GM03348 (cell line): ENCODE measurements around the gene MAPK8IP2.
A peak's percentile ranks its signal among the peaks of the same experiment; 100 is the strongest.
"Not testable (repeated sequence)": the region's sequence is repeated elsewhere in the genome, so short reads cannot be mapped to it uniquely, and the experiment has no call there.

Experiments
- DNase-seq: peaks from one replicate; pipeline ENCODE4 v3.0.0; 2012; ENCODE audit warnings: low spot score

The MAPK8IP2 gene

DNA sequence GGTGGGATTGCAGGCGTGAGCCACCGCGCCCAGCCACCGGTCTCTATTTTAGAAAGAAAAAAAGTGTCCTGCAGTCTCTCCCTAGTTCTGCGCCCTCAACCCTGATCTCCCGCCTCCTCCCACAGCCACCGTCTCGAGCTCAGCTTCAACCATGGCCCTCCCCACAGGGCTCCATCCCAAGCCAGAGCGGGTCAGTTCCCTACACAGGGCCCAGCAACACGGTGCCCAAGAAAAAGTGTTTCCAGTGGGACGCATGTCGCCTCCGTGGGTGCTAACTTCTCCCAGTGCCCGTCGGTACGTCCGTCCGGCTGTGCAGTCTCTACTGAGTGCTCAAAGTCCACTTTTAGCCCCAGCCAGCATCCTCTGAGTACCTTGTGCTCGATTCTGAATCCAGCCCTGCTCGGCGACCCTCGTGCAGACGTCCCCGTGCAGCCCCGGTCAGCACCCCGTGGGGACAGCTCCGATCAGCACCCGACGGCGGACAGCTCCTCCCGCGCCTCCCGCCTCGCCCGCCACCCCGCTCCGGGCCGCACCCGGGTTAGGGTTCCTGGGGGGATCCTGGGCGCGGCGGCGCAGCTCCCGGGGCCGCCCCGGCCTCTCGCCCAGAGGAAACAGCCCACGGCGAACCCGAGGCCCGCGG, 657 bp upstream of the MAPK8IP2 start:
- DNase-seq, result peak; percentile 90

DNA sequence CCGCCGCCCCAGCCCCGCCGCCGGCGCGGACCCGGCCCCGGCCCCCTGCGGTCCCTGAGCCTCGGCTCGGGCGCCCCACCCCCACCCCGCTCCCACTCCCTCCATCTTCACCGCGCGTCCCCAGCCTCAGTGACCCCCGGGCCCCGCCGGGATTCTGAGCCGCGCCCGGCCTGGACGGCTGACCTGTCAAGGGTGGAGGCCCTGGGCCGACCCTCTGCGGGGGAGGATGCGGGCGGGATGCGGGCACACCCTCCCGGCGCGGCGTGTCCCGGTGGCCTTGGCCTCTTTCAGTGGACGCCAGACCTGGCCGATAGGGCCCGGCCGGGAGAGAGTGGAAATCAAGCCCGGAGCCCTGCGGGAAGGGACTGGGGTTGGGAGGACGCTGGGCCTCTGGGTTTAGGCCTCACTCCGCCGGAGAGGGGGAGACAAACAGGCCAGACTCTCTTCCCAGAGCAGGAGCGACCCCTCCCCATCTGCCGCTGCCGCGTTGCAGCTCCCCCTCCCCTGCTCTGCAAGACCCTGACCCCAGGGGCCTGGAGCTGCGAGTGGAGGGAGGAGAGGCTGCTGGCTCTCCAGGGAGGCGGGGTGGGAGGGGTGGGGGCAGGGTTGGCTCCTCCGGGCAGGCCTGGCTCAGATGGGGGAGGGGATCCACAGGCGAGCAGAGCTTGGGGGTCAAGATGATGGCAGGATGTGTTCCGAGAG, 525 bp downstream of the MAPK8IP2 start:
- no peak for DNase-seq

DNA sequence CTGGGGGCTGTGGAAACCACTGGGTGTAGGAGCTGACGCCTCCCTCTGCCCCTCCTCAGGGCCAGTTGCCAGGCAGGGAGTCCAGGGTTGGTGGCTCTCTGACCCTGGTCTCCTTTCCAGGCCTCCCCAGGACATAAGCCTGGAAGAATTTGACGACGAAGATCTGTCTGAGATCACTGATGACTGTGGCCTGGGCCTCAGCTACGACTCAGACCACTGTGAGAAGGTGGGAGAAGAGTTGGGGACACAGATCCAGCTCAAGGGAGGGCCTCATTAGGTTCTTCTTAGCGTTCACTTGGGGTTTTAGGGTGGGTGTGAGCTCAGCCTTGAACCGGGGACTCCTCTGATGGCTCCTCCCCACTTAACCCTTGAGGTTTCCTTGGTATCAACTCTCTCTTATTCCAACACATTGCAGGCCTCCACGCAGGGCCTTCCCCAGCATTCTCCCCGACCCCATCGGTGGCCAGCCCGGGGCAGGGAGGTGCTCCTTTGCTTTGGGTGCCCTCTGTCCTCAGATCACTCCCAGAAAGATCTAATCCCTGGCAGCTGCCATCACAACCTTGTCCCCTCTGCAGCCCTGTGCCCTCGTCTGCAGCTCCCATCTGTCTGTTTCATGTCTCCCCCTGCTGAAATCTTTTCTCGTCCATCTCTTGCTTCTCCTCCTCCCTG, 1.2 kb downstream of the MAPK8IP2 start:
- DNase-seq, result no peak

GRCh38 chr22:50602338-50602700, 1.7 kb downstream of the MAPK8IP2 start:
- no peak for DNase-seq

GRCh38 chr22:50603511-50604255, 3.1 kb downstream of the MAPK8IP2 start:
- DNase-seq, result no peak

DNA sequence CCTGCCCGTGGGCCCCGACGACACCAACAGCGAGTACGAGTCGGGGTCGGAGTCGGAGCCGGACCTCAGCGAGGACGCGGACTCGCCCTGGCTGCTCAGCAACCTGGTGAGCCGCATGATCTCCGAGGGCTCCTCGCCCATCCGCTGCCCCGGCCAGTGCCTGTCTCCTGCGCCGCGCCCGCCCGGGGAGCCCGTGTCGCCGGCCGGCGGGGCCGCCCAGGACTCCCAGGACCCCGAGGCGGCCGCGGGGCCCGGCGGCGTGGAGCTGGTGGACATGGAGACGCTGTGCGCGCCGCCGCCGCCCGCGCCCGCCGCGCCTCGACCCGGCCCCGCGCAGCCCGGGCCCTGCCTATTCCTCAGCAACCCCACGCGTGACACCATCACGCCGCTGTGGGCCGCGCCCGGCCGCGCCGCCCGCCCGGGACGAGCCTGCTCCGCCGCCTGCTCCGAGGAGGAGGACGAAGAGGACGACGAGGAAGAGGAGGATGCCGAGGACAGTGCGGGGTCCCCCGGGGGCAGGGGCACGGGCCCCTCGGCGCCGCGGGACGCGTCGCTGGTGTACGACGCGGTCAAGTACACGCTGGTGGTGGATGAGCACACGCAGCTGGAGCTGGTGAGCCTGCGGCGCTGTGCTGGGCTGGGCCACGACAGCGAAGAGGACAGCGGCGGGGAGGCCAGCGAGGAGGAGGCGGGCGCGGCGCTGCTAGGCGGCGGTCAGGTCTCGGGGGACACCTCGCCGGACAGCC, 3.8 kb downstream of the MAPK8IP2 start:
- no peak for DNase-seq

DNA sequence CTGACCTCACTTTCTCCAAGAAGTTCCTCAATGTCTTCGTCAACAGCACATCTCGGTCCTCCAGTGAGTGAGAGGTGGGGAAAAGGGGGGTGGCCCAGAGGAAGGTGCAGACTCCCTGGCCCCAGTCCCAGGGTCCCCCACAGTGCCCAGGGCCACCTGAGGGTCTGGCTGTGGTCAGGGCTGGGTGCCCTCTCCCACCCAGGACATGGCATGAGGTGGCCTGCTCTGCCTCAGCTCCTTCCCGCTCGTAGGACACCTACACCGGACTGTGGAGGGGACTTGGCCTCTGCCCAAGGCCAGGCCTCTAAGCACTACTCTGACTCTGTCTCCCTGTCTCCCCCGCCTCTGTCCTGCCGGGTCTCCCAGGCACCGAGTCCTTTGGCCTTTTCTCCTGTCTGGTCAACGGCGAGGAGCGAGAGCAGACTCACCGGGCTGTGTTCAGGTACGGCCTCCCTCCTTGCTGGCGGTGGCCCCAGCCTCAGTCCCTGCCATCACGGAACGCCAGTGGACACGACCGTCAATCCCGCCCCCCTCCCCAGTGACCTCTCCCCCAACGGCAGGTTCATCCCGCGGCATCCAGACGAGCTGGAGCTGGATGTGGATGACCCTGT, 4.5 kb downstream of the MAPK8IP2 start:
- no peak for DNase-seq

DNA sequence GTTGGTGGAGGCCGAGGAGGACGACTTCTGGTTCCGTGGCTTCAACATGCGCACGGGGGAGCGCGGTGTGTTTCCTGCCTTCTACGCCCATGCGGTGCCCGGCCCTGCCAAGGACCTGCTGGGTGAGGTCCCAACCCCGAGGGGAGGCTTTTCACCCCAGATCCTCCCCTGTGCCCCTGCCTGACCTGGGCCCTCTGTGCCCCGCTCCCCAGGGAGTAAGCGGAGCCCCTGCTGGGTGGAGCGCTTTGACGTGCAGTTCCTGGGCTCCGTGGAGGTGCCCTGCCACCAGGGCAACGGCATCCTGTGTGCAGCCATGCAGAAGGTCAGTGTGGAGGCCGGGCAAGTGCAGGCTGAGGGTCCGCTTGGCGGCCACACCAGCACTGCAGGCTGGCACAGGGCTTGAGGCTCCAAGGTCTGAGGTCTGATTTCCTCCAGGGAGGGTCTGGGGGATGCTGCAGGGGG, 5.1 kb downstream of the MAPK8IP2 start:
- no peak for DNase-seq

DNA sequence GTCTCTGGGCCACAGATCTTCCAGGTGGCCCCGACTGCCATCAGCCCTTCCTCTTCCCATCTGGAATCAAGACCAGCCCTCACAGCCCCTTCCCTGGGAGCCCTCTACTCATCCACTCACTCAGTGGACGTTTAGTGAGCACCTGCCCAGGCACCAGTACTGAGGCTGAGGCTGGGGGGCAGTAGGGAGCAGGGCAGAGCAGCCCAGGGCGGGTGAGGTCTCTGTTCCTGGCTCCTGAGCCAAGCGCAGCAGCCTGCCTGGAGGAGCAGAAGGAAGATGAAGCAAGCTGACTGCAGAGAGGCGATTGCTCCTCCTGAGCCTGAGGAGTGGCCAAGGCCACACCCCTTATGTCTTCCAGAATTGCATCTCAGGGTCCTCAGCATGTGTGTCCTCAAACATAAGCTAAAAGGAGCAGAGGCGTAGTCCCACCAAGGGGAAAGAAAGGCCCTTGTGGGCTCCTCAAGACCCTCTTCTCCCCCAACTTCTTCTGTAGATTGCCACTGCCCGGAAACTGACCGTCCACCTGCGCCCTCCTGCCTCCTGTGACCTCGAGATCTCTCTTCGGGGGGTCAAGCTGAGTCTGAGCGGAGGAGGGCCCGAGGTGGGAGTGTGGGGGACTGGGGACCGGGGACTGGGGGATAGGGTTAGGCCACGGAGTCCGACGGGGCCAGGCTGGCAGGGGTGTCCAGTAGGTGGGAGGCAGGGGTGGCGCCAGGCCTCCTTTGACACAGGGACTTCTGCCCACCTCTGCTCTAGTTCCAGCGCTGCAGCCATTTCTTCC, 5.8 kb downstream of the MAPK8IP2 start:
- no peak for DNase-seq

- no peak for DNase-seq
Measured at GRCh38 chr22:50606946-50607658, 6.5 kb downstream of the MAPK8IP2 start.

- no peak for DNase-seq
Measured at GRCh38 chr22:50607659-50608020, 7.0 kb downstream of the MAPK8IP2 start.

DNA sequence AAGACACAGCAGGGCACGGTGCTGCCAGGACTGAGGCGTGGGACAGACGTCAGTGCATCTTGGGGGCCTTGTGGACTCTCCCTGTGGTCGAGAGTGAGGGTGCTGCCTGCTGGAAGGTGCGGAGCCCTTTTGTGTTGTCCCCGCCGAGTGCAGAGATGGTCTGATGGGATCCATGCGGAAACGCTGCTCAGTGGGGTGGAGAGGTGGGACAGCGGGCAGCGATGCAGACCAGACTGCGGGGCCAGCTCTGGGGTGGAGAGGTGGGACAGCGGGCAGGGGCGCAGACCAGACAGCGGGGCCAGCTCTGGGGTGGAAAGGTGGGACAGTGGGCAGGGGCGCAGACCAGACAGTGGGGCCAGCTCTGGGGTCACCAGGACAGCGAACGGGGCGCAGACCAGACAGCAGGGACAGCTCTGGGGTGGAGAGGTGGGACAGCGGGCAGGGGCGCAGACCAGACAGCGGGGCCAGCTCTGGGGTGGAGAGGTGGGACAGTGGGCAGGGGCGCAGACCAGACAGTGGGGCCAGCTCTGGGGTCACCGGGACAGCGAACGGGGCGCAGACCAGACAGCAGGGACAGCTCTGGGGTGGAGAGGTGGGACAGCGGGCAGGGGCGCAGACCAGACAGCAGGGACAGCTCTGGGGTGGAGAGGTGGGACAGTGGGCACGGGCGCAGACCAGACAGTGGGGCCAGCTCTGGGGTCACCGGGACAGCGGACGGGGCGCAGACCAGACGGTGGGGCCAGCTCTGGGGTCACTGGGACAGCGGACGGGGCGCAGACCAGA, 7.7 kb downstream of the MAPK8IP2 start:
- DNase-seq, result not testable (repeated sequence)

GRCh38 chr22:50608996-50609395, 8.4 kb downstream of the MAPK8IP2 start:
- DNase-seq, result no peak

DNA sequence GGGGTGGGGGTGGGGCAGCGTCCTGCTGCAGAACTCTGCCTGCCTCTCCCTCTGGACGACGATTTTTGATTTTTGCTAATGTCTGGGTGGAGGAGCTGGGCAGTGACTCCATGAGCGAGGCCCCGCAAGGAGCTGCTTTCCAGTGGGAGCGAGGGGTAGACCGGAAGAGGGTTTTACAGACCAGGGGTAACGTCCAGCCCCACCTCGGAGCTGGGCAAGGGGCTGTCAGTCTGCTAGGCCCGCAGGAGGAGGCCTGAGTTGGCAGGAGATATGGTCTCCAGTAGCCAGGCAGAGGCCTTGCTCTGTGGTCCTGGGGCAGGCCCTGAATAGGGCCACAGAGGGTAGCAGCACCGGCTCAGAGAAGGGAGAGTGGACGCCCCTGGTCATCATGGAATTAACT, 9.0 kb downstream of the MAPK8IP2 start:
- DNase-seq, result no peak

DNA sequence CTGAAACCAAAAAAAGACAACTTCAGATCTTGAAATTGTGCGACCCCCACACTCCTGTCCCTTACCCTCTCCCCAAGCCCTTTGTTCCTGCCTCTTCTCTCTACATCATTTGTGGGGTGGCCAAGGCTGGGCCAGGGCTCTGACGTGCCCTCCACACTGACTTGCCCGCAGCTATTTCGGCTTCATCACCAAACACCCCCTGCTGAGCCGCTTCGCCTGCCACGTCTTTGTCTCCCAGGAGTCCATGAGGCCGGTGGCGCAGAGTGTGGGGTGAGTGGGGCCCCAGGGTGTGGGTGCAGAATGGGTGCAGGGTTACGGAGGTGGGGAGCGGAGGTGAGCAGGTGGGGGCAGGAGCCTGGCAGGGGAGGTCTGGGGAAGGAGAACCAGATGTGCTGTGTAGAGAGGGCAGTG, 9.5 kb downstream of the MAPK8IP2 start:
- no peak for DNase-seq

DNA sequence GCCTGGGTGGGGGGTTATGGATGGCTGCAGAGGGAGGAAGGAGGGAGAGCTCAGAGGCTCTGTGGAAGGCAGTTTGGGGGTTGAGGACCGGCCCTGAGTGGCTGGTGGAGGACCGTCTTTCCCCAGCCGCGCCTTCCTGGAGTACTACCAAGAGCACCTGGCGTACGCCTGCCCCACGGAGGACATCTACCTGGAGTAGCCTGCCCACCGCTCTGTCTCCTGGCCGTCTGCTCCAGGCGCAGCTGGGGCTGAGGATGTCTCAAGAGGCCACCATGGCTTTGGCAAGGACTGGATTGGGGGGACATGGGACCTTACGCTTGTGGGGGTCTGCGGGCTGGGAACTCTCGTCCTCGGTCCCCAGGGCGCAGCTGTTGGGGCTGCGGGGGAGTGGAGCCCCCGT, 10.0 kb downstream of the MAPK8IP2 start:
- DNase-seq, result no peak

GRCh38 chr22:50611341-50612060, 10.9 kb downstream of the MAPK8IP2 start:
- DNase-seq, result no peak

DNA sequence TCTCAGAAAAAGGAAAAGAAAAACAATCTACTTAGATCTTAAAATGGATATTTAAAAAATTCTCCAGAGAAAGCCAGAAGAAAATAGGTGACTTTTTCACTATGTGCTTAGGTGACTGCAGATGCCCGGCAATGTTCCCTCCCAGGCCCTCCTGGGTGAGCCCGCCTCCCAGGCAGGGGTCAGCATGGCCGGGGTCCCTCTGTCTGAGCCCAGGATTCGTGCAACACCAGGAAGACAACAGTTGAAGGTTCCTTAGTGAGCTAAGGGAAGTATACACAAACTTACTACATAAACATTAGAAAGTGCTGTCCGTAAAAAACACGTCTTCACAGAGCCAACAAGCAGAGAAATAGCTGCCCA, 11.6 kb downstream of the MAPK8IP2 start:
- DNase-seq, result no peak
